Measurements from ENCODE around the gene CAGE1. TPM values are rescaled to one million over a fixed set of nuclear protein-coding genes. Genes with fewer than 3 reads are reported as not detected.

Gene CAGE1
- total RNA-seq, 1 donor from 2014 or later, result not detected

GRCh38 chr6:7312616-7313504 lies 76.7 kb downstream of the CAGE1 start, which contains the start of gene SSR1:
Gene SSR1, minus strand, starts transcription at chr6:7313199. Its CDS starts 79 bp downstream, at chr6:7313120.
- Histone ChIP-seq H3K4me1 (peaks cover 41% of the 10 kb centered on the region), H3K27me3 (ENCODE audit: low read depth) (no peaks in the 10 kb centered on the region), H3K4me3 (peak within 1 kb of the TSS; percentile 98), H3K27ac (replicated peaks) (peak within 1 kb of the TSS; percentile 96), H3K36me3 (peaks cover 19% of the 10 kb centered on the region), H3K9me3 (replicated peaks) (no peaks in the 10 kb centered on the region)
- intact Hi-C loops (cut with micrococcal nuclease), result no loop called here
- TF ChIP-seq CTCF (IDR thresholded peaks at IDR 0.05; ENCODE audit: borderline replicate concordance), result no peak
- DNase-seq, result peak; percentile 98

GRCh38 chr6:7311917-7312615 lies 77.5 kb downstream of the CAGE1 start:
- Histone ChIP-seq H3K4me1 (peaks cover 42% of the 10 kb centered on the region), H3K27me3 (ENCODE audit: low read depth) (no peaks in the 10 kb centered on the region), H3K9me3 (replicated peaks) (no peaks in the 10 kb centered on the region), H3K27ac (replicated peaks) (peak overlapping the region; percentile 96), H3K36me3 (peaks cover 26% of the 10 kb centered on the region), H3K4me3 (peak overlapping the region; percentile 98)
- intact Hi-C loops (cut with micrococcal nuclease), result no loop called here
- DNase-seq, result no peak
- no peak for TF ChIP-seq CTCF (IDR thresholded peaks at IDR 0.05; ENCODE audit: borderline replicate concordance)

- Histone ChIP-seq H3K4me3 (no peak overlapping the region), H3K27ac (replicated peaks) (no peak overlapping the region), H3K9me3 (replicated peaks) (no peaks in the 10 kb centered on the region), H3K36me3 (peaks cover 34% of the 10 kb centered on the region), H3K4me1 (peaks cover 44% of the 10 kb centered on the region), H3K27me3 (ENCODE audit: low read depth) (no peaks in the 10 kb centered on the region)
- DNase-seq, result no peak
- TF ChIP-seq CTCF (IDR thresholded peaks at IDR 0.05; ENCODE audit: borderline replicate concordance), result no peak
- intact Hi-C loops (cut with micrococcal nuclease), result no loop called here
Observed at GRCh38 chr6:7311176-7311575, 78.4 kb downstream of the CAGE1 start.

- Histone ChIP-seq H3K4me3 (no peak overlapping the region), H3K27ac (replicated peaks) (no peak overlapping the region), H3K9me3 (replicated peaks) (no peaks in the 10 kb centered on the region), H3K36me3 (peaks cover 54% of the 10 kb centered on the region), H3K4me1 (peaks cover 47% of the 10 kb centered on the region), H3K27me3 (ENCODE audit: low read depth) (no peaks in the 10 kb centered on the region)
- no peak for TF ChIP-seq CTCF (IDR thresholded peaks at IDR 0.05; ENCODE audit: borderline replicate concordance)
- no peak for DNase-seq
- intact Hi-C loops (cut with micrococcal nuclease), result loop anchor here (10.0 kb wide), 1 partner anchor 296 kb away; no protein-coding TSS in a partner anchor
Observed at GRCh38 chr6:7309050-7309449, 80.5 kb downstream of the CAGE1 start.

GRCh38 chr6:7307533-7307932 lies 82.0 kb downstream of the CAGE1 start:
- DNase-seq, result no peak
- Histone ChIP-seq H3K4me3 (no peak overlapping the region), H3K4me1 (peaks cover 37% of the 10 kb centered on the region), H3K27me3 (ENCODE audit: low read depth) (no peaks in the 10 kb centered on the region), H3K36me3 (peaks cover 69% of the 10 kb centered on the region), H3K9me3 (replicated peaks) (no peaks in the 10 kb centered on the region), H3K27ac (replicated peaks) (no peak overlapping the region)
- intact Hi-C loops (cut with micrococcal nuclease), result loop anchor here (10.0 kb wide), 1 partner anchor 297 kb away; no protein-coding TSS in a partner anchor
- no peak for TF ChIP-seq CTCF (IDR thresholded peaks at IDR 0.05; ENCODE audit: borderline replicate concordance)

Data from left ventricle myocardium inferior (tissue), 1 donor.